Measurements from ENCODE around the gene NLE1. TPM values are rescaled to one million over a fixed set of nuclear protein-coding genes. Genes with fewer than 3 reads are reported as not detected.

Gene NLE1
- total RNA-seq, 6 donors from 2014 or later, result 6.7 to 14.6 (median 11.1) TPM

DNA sequence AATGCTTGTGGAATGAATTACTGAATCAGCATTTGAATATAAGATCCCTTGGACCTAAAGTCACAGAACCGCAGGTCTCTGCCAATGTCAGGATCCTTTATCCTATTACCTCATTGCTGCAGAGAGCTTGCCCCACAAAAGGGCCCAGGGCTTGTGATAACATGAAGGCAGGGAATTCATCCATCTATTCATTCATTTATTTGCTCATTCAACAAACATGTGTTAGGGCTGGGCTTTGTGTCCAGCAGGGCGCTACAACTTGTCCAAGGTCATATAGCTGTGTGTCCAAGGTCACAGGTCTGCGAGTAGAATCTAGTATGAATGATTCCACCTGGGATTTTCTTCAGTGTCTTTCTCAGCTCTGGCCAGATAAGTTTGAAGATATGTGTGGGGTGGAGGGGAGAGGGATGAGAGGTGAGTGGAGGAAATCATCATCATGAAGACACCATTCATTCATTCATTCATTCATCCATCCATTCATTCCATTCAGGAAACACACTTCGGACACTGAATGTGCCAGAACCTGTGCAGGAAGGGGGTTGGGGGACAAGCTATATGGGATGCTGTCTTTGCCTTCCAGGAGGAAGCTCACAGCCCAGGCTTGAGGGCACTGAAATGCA lies 4.2 kb upstream of the NLE1 start:
- H3K4me3 ChIP-seq, result no peak overlapping the region
- H3K27ac ChIP-seq, result no peak overlapping the region
- DNase-seq (no peak), ATAC-seq (ENCODE audit: low FRiP score in 2 of 2) (no peak)
- no peaks in the 10 kb centered on the region for H3K9me3 ChIP-seq
- TF ChIP-seq EP300 (IDR thresholded peaks at IDR 0.05) (no peak), CTCF (IDR thresholded peaks at IDR 0.05) (no peak), POLR2A (IDR thresholded peaks at IDR 0.05) (no peak), POLR2AphosphoS5 (IDR thresholded peaks at IDR 0.05) (no peak)
- 75 to 78% methylated on average over 4 of the region's 4 CpGs for WGBS, 2 donors
- H3K27me3 ChIP-seq, result no peaks in the 10 kb centered on the region
- H3K4me1 ChIP-seq, result peaks cover 1 to 10% (median 7%) of the 10 kb centered on the region in 4 donors
- no peaks in the 10 kb centered on the region for H3K36me3 ChIP-seq

DNA sequence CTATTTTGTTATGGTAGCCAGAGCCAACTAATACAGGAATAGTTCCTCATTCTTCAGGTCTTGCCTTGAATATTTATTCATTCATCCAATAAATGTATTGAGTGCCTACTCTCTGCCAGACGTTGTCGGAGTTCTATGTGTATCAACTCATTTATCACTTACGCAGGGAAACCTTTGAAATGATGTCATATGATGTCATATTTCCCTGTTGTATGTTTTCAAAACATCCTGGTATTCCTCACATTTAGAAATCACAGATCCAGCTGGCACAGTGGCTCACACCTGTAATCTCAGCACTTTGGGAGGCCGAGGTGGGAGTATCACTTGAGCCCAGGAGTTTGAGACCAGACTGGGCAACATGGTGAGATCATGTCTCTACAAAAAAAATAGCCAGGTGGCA lies 2.7 kb upstream of the NLE1 start:
- Histone ChIP-seq H3K4me1 (peaks cover 11 to 21% (median 17%) of the 10 kb centered on the region in 4 donors), H3K36me3 (peaks cover 0 to under 1% (median 0%) of the 10 kb centered on the region in 4 donors), H3K9me3 (no peaks in the 10 kb centered on the region), H3K27ac (no peak overlapping the region), H3K4me3 (no peak overlapping the region), H3K27me3 (no peaks in the 10 kb centered on the region)
- DNase-seq (no peak), ATAC-seq (ENCODE audit: low FRiP score in 2 of 2) (no peak)
- 70 to 79% methylated on average over 4 of the region's 4 CpGs for WGBS, 2 donors
- no peak for TF ChIP-seq POLR2A (IDR thresholded peaks at IDR 0.05)
- TF ChIP-seq CTCF (IDR thresholded peaks at IDR 0.05), result no peak
- TF ChIP-seq POLR2AphosphoS5 (IDR thresholded peaks at IDR 0.05), result no peak
- no peak for TF ChIP-seq EP300 (IDR thresholded peaks at IDR 0.05)

DNA sequence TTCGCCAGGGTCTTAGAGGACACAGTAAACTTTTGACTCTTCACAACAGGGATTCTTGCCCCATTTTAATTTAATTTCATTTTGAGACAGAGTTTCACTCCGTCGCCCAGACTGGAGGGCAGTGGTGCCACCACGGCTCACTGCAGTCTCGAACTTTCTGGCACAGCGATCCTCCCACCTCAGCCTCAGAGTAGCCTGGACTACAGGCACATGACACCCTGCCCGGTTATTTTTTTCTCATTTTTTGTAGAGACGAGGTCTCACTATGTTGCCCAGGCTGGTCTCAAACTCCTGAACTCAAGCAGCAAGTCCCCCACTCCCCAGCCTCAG lies 329 bp upstream of the NLE1 start:
- DNase-seq (no peak), ATAC-seq (ENCODE audit: low FRiP score in 2 of 2) (no peak)
- 63 to 65% methylated on average over 8 of the region's 8 CpGs for WGBS, 2 donors
- Histone ChIP-seq H3K36me3 (peaks cover 3 to 25% (median 9%) of the 10 kb centered on the region in 4 donors), H3K27me3 (no peaks in the 10 kb centered on the region), H3K9me3 (no peaks in the 10 kb centered on the region), H3K4me3 (peak overlapping the region in 3 of 4 donors; percentile 83 to 98 (median 93)), H3K27ac (peak overlapping the region in 2 of 4 donors; percentile 48 to 65), H3K4me1 (peaks cover 11 to 21% (median 17%) of the 10 kb centered on the region in 4 donors)
- no peak for TF ChIP-seq EP300 (IDR thresholded peaks at IDR 0.05)
- TF ChIP-seq POLR2AphosphoS5 (IDR thresholded peaks at IDR 0.05), result no peak
- TF ChIP-seq POLR2A (IDR thresholded peaks at IDR 0.05), result no peak
- TF ChIP-seq CTCF (IDR thresholded peaks at IDR 0.05), result no peak

DNA sequence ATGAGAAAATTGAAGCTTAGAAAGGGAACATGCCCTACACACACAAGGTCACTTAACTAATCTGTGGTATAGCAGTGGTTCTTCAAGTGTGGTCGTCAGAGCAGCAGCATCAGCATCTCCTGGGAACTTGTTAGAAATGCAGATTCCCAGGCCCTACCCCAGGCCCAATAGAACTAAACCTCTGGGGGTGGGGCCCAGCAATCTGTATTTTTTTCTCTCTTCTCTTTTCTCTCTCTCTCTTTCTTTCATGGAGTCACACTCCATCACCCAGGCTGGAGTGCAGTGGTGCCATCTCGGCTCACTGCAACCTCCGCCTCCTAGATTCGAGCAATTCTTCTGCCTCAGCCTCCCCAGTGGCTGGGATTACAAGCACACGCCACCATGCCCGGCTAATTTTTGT lies 3.9 kb downstream of the NLE1 start:
- peaks cover 11 to 21% (median 17%) of the 10 kb centered on the region in 4 donors for H3K4me1 ChIP-seq
- DNase-seq (no peak), ATAC-seq (ENCODE audit: low FRiP score in 2 of 2) (no peak)
- H3K27ac ChIP-seq, result no peak overlapping the region
- TF ChIP-seq EP300 (IDR thresholded peaks at IDR 0.05) (no peak), POLR2A (IDR thresholded peaks at IDR 0.05) (no peak), POLR2AphosphoS5 (IDR thresholded peaks at IDR 0.05) (no peak), CTCF (IDR thresholded peaks at IDR 0.05) (no peak)
- no peaks in the 10 kb centered on the region for H3K9me3 ChIP-seq
- no peaks in the 10 kb centered on the region for H3K27me3 ChIP-seq
- H3K36me3 ChIP-seq, result peaks cover 11 to 67% (median 48%) of the 10 kb centered on the region in 4 donors
- H3K4me3 ChIP-seq, result no peak overlapping the region
- 94% methylated on average over 6 of the region's 6 CpGs for WGBS, 2 donors

DNA sequence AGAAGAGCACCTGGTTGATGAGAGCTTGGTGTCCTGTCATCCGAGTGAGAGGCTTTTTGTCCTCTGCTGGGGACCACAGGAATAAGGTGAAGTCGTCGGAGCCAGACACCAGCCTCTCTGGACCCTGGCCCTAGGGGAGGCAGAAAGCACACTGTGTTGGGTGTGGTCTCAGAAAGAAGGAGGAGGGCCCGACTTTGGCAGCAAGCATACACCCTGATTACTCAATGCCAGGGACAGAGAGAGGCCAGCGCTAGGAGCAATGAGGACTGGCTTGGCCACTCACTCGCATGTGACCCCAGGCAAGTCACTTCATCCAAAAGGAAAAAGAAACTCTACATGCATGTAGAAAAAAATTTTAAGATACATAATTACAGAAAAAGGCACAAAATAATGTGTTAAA lies 6.8 kb downstream of the NLE1 start:
- no peaks in the 10 kb centered on the region for H3K27me3 ChIP-seq
- no peak overlapping the region for H3K4me3 ChIP-seq
- peaks cover 11 to 89% (median 65%) of the 10 kb centered on the region in 4 donors for H3K36me3 ChIP-seq
- 78 to 92% methylated on average over 6 of the region's 6 CpGs for WGBS, 2 donors
- H3K4me1 ChIP-seq, result peaks cover 0 to 3% (median 1%) of the 10 kb centered on the region in 4 donors
- no peak overlapping the region for H3K27ac ChIP-seq
- DNase-seq (no peak), ATAC-seq (ENCODE audit: low FRiP score in 2 of 2) (no peak)
- no peak for TF ChIP-seq POLR2AphosphoS5 (IDR thresholded peaks at IDR 0.05)
- TF ChIP-seq EP300 (IDR thresholded peaks at IDR 0.05), result no peak
- no peak for TF ChIP-seq POLR2A (IDR thresholded peaks at IDR 0.05)
- no peak for TF ChIP-seq CTCF (IDR thresholded peaks at IDR 0.05)
- no peaks in the 10 kb centered on the region for H3K9me3 ChIP-seq

All from upper lobe of left lung (tissue), 6 donors.